ENCODE measurements around the gene ABCC3. TPM values are rescaled to one million over a fixed set of nuclear protein-coding genes. Genes with fewer than 3 reads are reported as not detected.
"Not testable (repeated sequence)": the region's sequence is repeated elsewhere in the genome, so short reads cannot be mapped to it uniquely, and the experiment has no call there.

ABCC3 gene
- total RNA-seq, 1 experiment from 2014 or later = 88.0 TPM

- intact Hi-C loops (cut with micrococcal nuclease; ENCODE audit: unreplicated experiment) = no loop called here
- Mint-ChIP-seq H3K27me3 (ENCODE audit: unreplicated experiment) (no peaks in the 10 kb centered on the region), H3K36me3 (ENCODE audit: insufficient read depth, unreplicated experiment) (peaks cover 38% of the 10 kb centered on the region), H3K9me3 (ENCODE audit: low read depth, unreplicated experiment) (no peaks in the 10 kb centered on the region), H3K4me1 (ENCODE audit: low read depth, unreplicated experiment) (peaks cover 35% of the 10 kb centered on the region), H3K4me3 (ENCODE audit: low read depth, unreplicated experiment) (no peak overlapping the region), H3K27ac (ENCODE audit: unreplicated experiment) (no peak overlapping the region)
- no peak for DNase-seq
- CTCF ChIA-PET = interaction anchor here (0.5 kb wide), 1 partner anchor 53 kb away, joined by 4 read pairs; no protein-coding TSS in a partner anchor
- TF ChIP-seq CTCF (IDR thresholded peaks at IDR 0.05; ENCODE audit: unreplicated experiment) = no peak
- BruUV-seq (replicated peaks) = no TSS peak
Observed at GRCh38 chr17:50676065-50676975, 41.6 kb downstream of the ABCC3 start.

- intact Hi-C loops (cut with micrococcal nuclease; ENCODE audit: unreplicated experiment) = no loop called here
- CTCF ChIA-PET = no interaction called here
- H3K9me3 Mint-ChIP-seq (ENCODE audit: low read depth, unreplicated experiment) = no peaks in the 10 kb centered on the region
- peaks cover 42% of the 10 kb centered on the region for H3K4me1 Mint-ChIP-seq (ENCODE audit: low read depth, unreplicated experiment)
- DNase-seq = no peak
- no TSS peak for BruUV-seq (replicated peaks)
- H3K27ac Mint-ChIP-seq (ENCODE audit: unreplicated experiment) = no peak overlapping the region
- H3K4me3 Mint-ChIP-seq (ENCODE audit: low read depth, unreplicated experiment) = no peak overlapping the region
- TF ChIP-seq CTCF (IDR thresholded peaks at IDR 0.05; ENCODE audit: unreplicated experiment) = no peak
- H3K36me3 Mint-ChIP-seq (ENCODE audit: insufficient read depth, unreplicated experiment) = peaks cover 40% of the 10 kb centered on the region
- no peaks in the 10 kb centered on the region for H3K27me3 Mint-ChIP-seq (ENCODE audit: unreplicated experiment)
Observed at GRCh38 chr17:50677851-50678375, 43.2 kb downstream of the ABCC3 start.

- Mint-ChIP-seq H3K4me1 (ENCODE audit: low read depth, unreplicated experiment) (peaks cover 35% of the 10 kb centered on the region), H3K4me3 (ENCODE audit: low read depth, unreplicated experiment) (no peak overlapping the region), H3K9me3 (ENCODE audit: low read depth, unreplicated experiment) (no peaks in the 10 kb centered on the region), H3K36me3 (ENCODE audit: insufficient read depth, unreplicated experiment) (peaks cover 32% of the 10 kb centered on the region), H3K27ac (ENCODE audit: unreplicated experiment) (no peak overlapping the region), H3K27me3 (ENCODE audit: unreplicated experiment) (no peaks in the 10 kb centered on the region)
- TSS peak; percentile 10 for BruUV-seq (replicated peaks)
- TF ChIP-seq CTCF (IDR thresholded peaks at IDR 0.05; ENCODE audit: unreplicated experiment) = no peak
- no peak for DNase-seq
- CTCF ChIA-PET = interaction anchor here (0.7 to 1.1 kb wide), 2 partner anchors 9 to 122 kb away, joined by 3 read pairs; no protein-coding TSS in a partner anchor
- intact Hi-C loops (cut with micrococcal nuclease; ENCODE audit: unreplicated experiment) = no loop called here
Observed at GRCh38 chr17:50679008-50679544, 44.4 kb downstream of the ABCC3 start.

GRCh38 chr17:50680126-50680525 lies 45.4 kb downstream of the ABCC3 start:
- CTCF ChIA-PET = interaction anchor here (0.6 to 2.1 kb wide), 2 partner anchors 9 to 49 kb away, joined by 3 to 5 read pairs; no protein-coding TSS in a partner anchor
- BruUV-seq (replicated peaks) = no TSS peak

GRCh38 chr17:50680543-50681262 lies 46.0 kb downstream of the ABCC3 start:
- peaks cover 44% of the 10 kb centered on the region for H3K4me1 Mint-ChIP-seq (ENCODE audit: low read depth, unreplicated experiment)
- H3K36me3 Mint-ChIP-seq (ENCODE audit: insufficient read depth, unreplicated experiment) = peaks cover 36% of the 10 kb centered on the region
- DNase-seq; H3K4me3 Mint-ChIP-seq (ENCODE audit: low read depth, unreplicated experiment); BruUV-seq (replicated peaks); H3K27me3 Mint-ChIP-seq (ENCODE audit: unreplicated experiment); intact Hi-C loops (cut with micrococcal nuclease; ENCODE audit: unreplicated experiment); H3K9me3 Mint-ChIP-seq (ENCODE audit: low read depth, unreplicated experiment); H3K27ac Mint-ChIP-seq (ENCODE audit: unreplicated experiment): not testable (repeated sequence)
- CTCF ChIA-PET = interaction anchor here (2.1 kb wide), 1 partner anchor 50 kb away, joined by 5 read pairs; no protein-coding TSS in a partner anchor

More at GRCh38 chr17:50680126-50680525, 45.4 kb downstream of the ABCC3 start:
- Mint-ChIP-seq H3K27ac (ENCODE audit: unreplicated experiment) (no peak overlapping the region), H3K4me1 (ENCODE audit: low read depth, unreplicated experiment) (peaks cover 40% of the 10 kb centered on the region), H3K9me3 (ENCODE audit: low read depth, unreplicated experiment) (no peaks in the 10 kb centered on the region), H3K4me3 (ENCODE audit: low read depth, unreplicated experiment) (no peak overlapping the region), H3K36me3 (ENCODE audit: insufficient read depth, unreplicated experiment) (peaks cover 36% of the 10 kb centered on the region), H3K27me3 (ENCODE audit: unreplicated experiment) (no peaks in the 10 kb centered on the region)
- TF ChIP-seq CTCF (IDR thresholded peaks at IDR 0.05; ENCODE audit: unreplicated experiment) = no peak
- no peak for DNase-seq
- intact Hi-C loops (cut with micrococcal nuclease; ENCODE audit: unreplicated experiment) = no loop called here
